ENCODE data around the gene CYP4F11.

GRCh38 chr19:15866636-15867035 lies 67.7 kb downstream of the CYP4F11 start:
- no peak for TF ChIP-seq CTCF (IDR thresholded peaks at IDR 0.05)
- no peak for TF ChIP-seq POLR2AphosphoS5 (IDR thresholded peaks at IDR 0.05; ENCODE audit: low read depth, low read length)
